GM21529 (cell line): ENCODE results near the gene MRC2.
"Not testable (repeated sequence)": the region's sequence is repeated elsewhere in the genome, so short reads cannot be mapped to it uniquely, and the experiment has no call there.

Experiments used
- ATAC-seq: cut with Tn5 transposase; IDR thresholded peaks from one replicate; pipeline ENCODE4 v1.9.1; 2021; ENCODE audit not compliant: unreplicated experiment

The MRC2 gene

GRCh38 chr17:62698459-62698858, 71.0 kb downstream of the MRC2 start:
- not testable (repeated sequence) for ATAC-seq

- no peak for ATAC-seq
Measured at GRCh38 chr17:62700964-62701705, 73.7 kb downstream of the MRC2 start.

- ATAC-seq, result no peak
Measured at GRCh38 chr17:62701706-62702085, 74.2 kb downstream of the MRC2 start.

- no peak for ATAC-seq
Measured at GRCh38 chr17:62702746-62703260, 75.3 kb downstream of the MRC2 start.

GRCh38 chr17:62703261-62703775, 75.8 kb downstream of the MRC2 start:
- ATAC-seq, result no peak

GRCh38 chr17:62703776-62704380, 76.4 kb downstream of the MRC2 start:
- peak; percentile 83 for ATAC-seq

GRCh38 chr17:62704381-62704971, 77.0 kb downstream of the MRC2 start:
- no peak for ATAC-seq

GRCh38 chr17:62705156-62705777, 77.8 kb downstream of the MRC2 start:
- ATAC-seq, result no peak

- ATAC-seq, result no peak
Measured at GRCh38 chr17:62705778-62706597, 78.5 kb downstream of the MRC2 start.

- ATAC-seq, result no peak
Measured at GRCh38 chr17:62706598-62707424, 79.3 kb downstream of the MRC2 start.

- no peak for ATAC-seq
Measured at GRCh38 chr17:62707425-62707739, 79.9 kb downstream of the MRC2 start.

GRCh38 chr17:62708587-62708986, 81.1 kb downstream of the MRC2 start:
- ATAC-seq, result no peak

- ATAC-seq, result no peak
Measured at GRCh38 chr17:62712171-62712581, 84.7 kb downstream of the MRC2 start.

GRCh38 chr17:62713086-62713881, 85.8 kb downstream of the MRC2 start:
- no peak for ATAC-seq

- no peak for ATAC-seq
Measured at GRCh38 chr17:62714016-62714777, 86.7 kb downstream of the MRC2 start.

GRCh38 chr17:62715882-62716390, 88.5 kb downstream of the MRC2 start:
- ATAC-seq, result no peak

- no peak for ATAC-seq
Measured at GRCh38 chr17:62716834-62717588, 89.5 kb downstream of the MRC2 start.

GRCh38 chr17:62717589-62717855, 90.1 kb downstream of the MRC2 start:
- ATAC-seq, result no peak
